GM12892 (cell line): Measurements from ENCODE around the gene SLC7A1.

Source experiments
- POLR2A ChIP-seq: IDR thresholded peaks from 2 replicates; pipeline ENCODE4 v1.6.1; 2011; ENCODE audit warnings: low read depth, low read length, control low read depth
- POLR2AphosphoS5 ChIP-seq: IDR thresholded peaks from 2 replicates; pipeline ENCODE4 v1.6.1; 2011; ENCODE audit warnings: low read depth, low read length, control low read depth

GRCh38 chr13:29532821-29533220 is 62.7 kb downstream of the SLC7A1 start:
- no peak for TF ChIP-seq POLR2A
- no peak for TF ChIP-seq POLR2AphosphoS5
